HFF-Myc (cell line): ENCODE measurements around the gene PHC1.

Experiments used
- DNase-seq: peaks from one replicate; pipeline ENCODE4 v3.0.0-alpha.2; 2011; ENCODE audit warnings: low read depth; ENCODE audit errors: extremely low read depth
- H3K4me3 ChIP-seq: replicated peaks from 2 replicates; pipeline ENCODE4 v1.5.1; 2011; ENCODE audit warnings: low read depth, mild to moderate bottlenecking, control low read depth, low read length
- TF ChIP-seq, protein P1 (sequence below): IDR thresholded peaks from 2 replicates; pipeline ENCODE4 v1.5.1; 2012; ENCODE audit warnings: mild to moderate bottlenecking, low read depth, low read length, control low read depth; ENCODE audit errors: missing control alignments

Gene PHC1

DNA sequence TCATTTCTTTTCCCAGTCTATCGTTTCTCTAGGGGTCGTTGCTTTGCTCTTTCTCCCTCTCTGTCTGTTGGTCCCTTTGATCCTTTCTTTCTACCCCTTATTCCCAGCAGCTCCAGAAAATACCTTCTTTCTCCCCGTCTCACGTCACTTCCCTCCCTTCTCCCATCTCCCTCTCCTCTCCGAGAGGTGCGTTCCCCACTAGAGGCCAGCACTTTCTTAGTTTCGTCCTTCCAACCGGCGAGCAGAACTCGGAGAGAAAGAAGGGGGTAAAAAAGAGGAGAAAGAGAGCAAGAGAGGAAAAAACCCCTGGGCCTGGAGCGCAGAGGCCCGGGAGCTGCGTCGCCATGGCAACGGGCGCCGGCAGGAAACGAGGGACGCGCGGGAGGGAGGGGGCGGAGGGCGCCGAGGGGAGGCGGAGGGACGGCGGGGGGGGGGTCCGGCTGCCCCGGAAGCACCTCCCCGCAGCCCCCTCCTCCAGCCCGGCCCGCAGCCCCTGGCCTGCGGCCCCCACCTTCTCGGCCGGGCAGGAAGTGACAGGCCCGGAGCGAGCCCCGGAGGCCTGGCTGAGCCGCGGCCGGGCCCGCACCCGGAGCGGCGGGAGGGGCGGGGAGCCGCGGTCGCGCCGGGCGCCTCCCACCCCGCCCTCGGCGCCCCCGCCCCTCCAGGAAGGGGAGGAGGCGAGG lies at the start of gene PHC1:
PHC1 (plus strand) TSS at position 477 of the 683 bp plus-strand sequence. CDS start 3,169 bp downstream, outside the sequence.
- peak; percentile 49 for DNase-seq

GRCh38 chr12:8866429-8866828 lies 47.9 kb upstream of the PHC1 start:
- TF ChIP-seq, protein P1, sequence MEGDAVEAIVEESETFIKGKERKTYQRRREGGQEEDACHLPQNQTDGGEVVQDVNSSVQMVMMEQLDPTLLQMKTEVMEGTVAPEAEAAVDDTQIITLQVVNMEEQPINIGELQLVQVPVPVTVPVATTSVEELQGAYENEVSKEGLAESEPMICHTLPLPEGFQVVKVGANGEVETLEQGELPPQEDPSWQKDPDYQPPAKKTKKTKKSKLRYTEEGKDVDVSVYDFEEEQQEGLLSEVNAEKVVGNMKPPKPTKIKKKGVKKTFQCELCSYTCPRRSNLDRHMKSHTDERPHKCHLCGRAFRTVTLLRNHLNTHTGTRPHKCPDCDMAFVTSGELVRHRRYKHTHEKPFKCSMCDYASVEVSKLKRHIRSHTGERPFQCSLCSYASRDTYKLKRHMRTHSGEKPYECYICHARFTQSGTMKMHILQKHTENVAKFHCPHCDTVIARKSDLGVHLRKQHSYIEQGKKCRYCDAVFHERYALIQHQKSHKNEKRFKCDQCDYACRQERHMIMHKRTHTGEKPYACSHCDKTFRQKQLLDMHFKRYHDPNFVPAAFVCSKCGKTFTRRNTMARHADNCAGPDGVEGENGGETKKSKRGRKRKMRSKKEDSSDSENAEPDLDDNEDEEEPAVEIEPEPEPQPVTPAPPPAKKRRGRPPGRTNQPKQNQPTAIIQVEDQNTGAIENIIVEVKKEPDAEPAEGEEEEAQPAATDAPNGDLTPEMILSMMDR: no peak
- H3K4me3 ChIP-seq: no peak overlapping the region
- DNase-seq: no peak

More for the DNA sequence above, at the start of gene PHC1:
- TF ChIP-seq, protein P1: peak; percentile 58
- peak within 1 kb of the TSS; percentile 51 for H3K4me3 ChIP-seq

DNA sequence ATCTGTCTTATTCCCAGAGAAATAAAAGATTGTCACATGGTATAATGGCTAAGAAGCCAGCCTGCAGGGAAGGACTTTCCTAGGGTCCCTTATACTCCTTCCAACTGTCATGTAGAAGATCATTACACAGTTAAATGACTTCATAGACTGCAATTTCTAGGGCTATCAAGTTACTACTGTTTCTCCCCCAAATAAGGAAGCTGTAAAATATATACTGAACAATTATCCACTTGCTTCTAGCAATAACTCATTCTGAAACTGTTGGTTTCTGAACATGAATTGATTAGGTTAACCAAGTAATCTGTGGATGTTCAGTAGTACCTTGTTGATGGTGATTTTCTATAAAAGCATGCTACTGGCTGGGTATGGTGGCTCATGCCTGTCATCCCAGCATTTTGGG lies 47.3 kb upstream of the PHC1 start:
- DNase-seq: no peak
- TF ChIP-seq, protein P1: no peak
- no peak overlapping the region for H3K4me3 ChIP-seq

GRCh38 chr12:8867786-8868185 lies 46.5 kb upstream of the PHC1 start:
- no peak for DNase-seq
- TF ChIP-seq, protein P1: no peak
- H3K4me3 ChIP-seq: no peak overlapping the region

DNA sequence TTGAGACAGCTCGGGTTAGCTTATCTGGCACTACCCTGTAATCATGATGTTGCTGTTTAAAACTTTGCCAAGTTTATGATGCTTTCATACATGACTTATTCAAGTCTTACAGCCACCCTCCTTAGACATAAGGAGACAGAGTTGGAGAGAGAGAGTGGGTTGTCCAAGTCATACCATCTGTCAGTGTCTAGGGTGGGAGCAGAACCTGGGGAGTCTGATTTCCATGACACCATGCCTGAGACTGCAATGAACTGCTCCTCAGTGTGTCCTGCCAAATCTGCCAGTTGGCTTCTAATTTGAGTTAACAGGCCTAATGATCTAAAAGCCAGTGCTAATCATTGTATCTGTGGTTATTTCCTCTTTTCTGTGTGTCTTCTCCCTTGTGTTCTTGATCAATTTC lies 43.7 kb upstream of the PHC1 start:
- no peak overlapping the region for H3K4me3 ChIP-seq
- DNase-seq: no peak
- TF ChIP-seq, protein P1: no peak

DNA sequence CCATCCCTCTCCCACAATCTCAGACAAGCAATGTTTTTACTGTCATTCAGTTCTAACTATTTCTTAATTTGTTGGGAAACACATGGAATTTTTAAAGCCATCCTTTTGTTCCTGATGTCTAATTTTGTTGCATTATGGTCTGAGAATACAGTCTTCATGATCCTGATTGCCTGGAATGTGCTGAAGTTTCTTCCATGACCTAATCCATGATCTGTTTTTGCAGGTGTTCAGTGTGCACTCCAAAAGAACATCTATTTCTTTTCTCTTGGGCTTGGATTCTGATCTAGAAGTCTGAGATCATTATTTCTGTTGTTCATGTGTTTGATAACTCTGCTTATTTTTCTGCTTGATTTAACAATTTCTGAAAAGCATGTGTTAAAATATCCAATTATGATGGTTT lies 43.2 kb upstream of the PHC1 start:
- no peak for DNase-seq
- TF ChIP-seq, protein P1: no peak
- no peak overlapping the region for H3K4me3 ChIP-seq

- TF ChIP-seq, protein P1: no peak
- H3K4me3 ChIP-seq: no peak overlapping the region
- no peak for DNase-seq
Observed at GRCh38 chr12:8876887-8877286, 37.4 kb upstream of the PHC1 start.
